GM12874 (cell line): Measurements from ENCODE around the gene PALD1.

Experiments
- TF ChIP-seq, protein P1 (sequence below): IDR thresholded peaks from 2 replicates; pipeline ENCODE4 v1.5.1; 2011; ENCODE audit warnings: low read depth, mild to moderate bottlenecking, control low read depth, low read length, moderate library complexity; ENCODE audit not compliant: insufficient read depth

PALD1 gene

DNA sequence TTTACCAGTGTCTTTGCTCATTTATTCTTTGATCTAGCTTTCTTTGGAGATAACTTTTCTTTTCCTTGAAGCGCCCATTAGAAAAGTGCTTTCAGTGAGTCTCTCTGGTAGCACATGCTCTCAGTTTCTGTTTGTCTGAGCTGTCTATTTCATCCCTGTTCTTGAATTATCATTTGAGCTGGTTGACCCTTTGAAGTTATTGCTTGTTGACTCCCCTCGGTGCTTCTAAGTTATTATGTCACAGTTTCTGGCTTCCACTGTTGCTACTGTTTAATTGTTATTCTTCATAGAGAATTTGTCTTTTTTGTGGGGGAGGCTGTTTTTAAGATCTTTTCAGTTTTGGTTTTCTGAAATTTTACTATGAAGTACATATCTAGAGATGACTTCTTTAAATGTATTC is 135.4 kb downstream of the PALD1 start:
- TF ChIP-seq, protein P1, sequence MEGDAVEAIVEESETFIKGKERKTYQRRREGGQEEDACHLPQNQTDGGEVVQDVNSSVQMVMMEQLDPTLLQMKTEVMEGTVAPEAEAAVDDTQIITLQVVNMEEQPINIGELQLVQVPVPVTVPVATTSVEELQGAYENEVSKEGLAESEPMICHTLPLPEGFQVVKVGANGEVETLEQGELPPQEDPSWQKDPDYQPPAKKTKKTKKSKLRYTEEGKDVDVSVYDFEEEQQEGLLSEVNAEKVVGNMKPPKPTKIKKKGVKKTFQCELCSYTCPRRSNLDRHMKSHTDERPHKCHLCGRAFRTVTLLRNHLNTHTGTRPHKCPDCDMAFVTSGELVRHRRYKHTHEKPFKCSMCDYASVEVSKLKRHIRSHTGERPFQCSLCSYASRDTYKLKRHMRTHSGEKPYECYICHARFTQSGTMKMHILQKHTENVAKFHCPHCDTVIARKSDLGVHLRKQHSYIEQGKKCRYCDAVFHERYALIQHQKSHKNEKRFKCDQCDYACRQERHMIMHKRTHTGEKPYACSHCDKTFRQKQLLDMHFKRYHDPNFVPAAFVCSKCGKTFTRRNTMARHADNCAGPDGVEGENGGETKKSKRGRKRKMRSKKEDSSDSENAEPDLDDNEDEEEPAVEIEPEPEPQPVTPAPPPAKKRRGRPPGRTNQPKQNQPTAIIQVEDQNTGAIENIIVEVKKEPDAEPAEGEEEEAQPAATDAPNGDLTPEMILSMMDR = no peak

DNA sequence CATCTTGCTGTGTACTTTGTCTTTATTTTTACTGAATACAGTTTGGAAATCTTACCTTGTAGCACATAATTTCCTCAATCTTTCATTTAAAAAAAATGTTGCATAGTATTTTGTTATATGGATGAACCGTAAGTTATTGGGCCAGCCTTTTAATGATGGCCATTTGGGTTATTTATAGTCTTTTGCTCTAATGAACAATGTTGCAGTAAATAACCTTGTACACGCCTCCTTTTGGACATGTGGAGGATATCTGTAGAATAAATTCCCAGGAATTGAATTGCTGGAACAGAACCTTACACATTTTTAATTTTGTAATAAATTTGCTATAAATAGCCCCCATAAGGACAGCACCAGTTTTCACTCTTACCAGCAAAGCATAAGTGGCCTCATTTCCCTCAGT is 136.6 kb downstream of the PALD1 start:
- TF ChIP-seq, protein P1 = no peak

DNA sequence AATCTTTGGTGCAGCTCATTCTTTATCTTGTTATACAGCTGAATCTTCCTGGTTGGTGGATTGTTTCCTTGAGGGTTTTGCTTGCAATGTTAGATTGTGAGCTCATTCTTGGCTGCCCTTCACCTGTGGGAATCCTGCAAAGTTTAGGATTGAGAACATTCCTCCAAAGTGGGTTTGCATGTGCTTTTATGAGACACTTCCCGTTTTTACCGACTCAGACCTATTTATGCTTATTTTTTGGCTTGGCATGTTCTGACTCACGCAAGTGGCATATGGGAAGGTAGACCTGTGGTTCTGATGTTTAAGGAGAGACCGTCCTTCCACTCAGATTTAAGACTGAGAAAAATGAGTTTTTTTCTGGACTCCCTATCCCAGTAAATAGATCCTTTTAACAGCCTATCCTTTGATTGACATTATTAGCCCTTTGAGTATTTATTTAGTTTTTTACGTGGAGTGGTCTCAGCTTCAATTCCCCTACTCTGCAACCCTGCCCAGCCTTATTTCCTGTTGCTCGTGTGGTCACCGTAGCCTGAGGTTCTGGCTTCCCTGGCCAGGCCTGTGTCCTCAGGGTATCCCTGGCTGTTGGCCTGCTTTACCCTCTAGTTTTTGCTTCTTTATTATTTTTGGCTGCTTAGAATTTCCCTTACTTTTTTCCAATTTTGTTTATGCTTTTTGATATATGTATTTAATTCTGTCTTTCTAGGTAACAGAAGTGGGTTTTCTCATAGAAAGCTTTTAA is 137.4 kb downstream of the PALD1 start:
- TF ChIP-seq, protein P1 = no peak

DNA sequence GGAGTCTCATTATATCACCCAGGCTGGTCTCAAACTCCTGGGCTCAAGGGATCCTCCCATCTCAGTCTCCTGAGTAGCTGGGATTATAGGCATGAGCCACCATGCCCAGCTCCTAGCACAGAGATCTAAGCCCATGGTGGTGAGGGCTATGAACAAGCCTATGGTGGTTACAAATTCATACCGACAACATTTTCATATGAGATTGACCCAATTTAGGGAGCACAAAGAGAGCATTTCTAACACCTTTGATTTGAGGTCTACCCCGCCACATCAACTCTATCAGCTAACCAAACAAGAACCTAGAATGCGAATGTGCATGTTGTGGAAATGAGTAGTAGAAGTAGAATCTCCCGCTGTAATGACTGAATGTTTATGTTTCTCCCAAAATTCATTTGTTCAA is 138.2 kb downstream of the PALD1 start:
- TF ChIP-seq, protein P1 = no peak
